GM23248 (cell line): ENCODE data around the gene NSF. TPM values are rescaled to one million over a fixed set of nuclear protein-coding genes. Genes with fewer than 3 reads are reported as not detected.
"Not testable (repeated sequence)": the region's sequence is repeated elsewhere in the genome, so short reads cannot be mapped to it uniquely, and the experiment has no call there.

ENCODE experiments used
- DNase-seq: peaks from one replicate; pipeline ENCODE4 v3.0.0-alpha.2; 2015
- H2AFZ ChIP-seq: fragments of 200-600 bp; sonication (generic); 2 replicates; pipeline ENCODE4 v1.6.1; 2016; ENCODE audit warnings: antibody characterized with exemption
- H3F3A ChIP-seq: fragments of 200-600 bp; sonication (generic); 2 replicates; pipeline ENCODE4 v1.6.1; 2016; ENCODE audit warnings: mild to moderate bottlenecking, antibody characterized with exemption, mixed run types; ENCODE audit not compliant: insufficient read depth
- H3K27ac ChIP-seq: fragments of 200-600 bp; sonication (generic); 2 replicates; pipeline ENCODE4 v1.5.1; 2016; ENCODE audit warnings: mild to moderate bottlenecking
- H3K27me3 ChIP-seq: fragments of 200-600 bp; sonication (generic); replicated peaks from 2 replicates; pipeline ENCODE4 v1.6.1; 2016; ENCODE audit warnings: mild to moderate bottlenecking; ENCODE audit not compliant: insufficient read depth
- H3K36me3 ChIP-seq: fragments of 200-600 bp; sonication (generic); 2 replicates; pipeline ENCODE4 v1.6.1; 2016; ENCODE audit warnings: low read depth, mild to moderate bottlenecking
- H3K4me1 ChIP-seq: fragments of 200-600 bp; sonication (generic); 2 replicates; pipeline ENCODE4 v1.6.1; 2016; ENCODE audit warnings: mild to moderate bottlenecking; ENCODE audit not compliant: insufficient read depth
- H3K4me2 ChIP-seq: fragments of 200-600 bp; sonication (generic); one replicate; pipeline ENCODE4 v1.6.1; 2016; ENCODE audit warnings: mild to moderate bottlenecking; ENCODE audit not compliant: unreplicated experiment
- H3K4me3 ChIP-seq: fragments of 200-600 bp; sonication (generic); 2 replicates; pipeline ENCODE4 v1.5.1; 2016; ENCODE audit warnings: mild to moderate bottlenecking
- H3K79me2 ChIP-seq: fragments of 200-600 bp; sonication (generic); 2 replicates; pipeline ENCODE4 v1.6.1; 2016; ENCODE audit warnings: mild to moderate bottlenecking; ENCODE audit not compliant: insufficient read depth
- H3K9ac ChIP-seq: fragments of 200-600 bp; sonication (generic); 2 replicates; pipeline ENCODE4 v1.6.1; 2016; ENCODE audit warnings: mild to moderate bottlenecking
- H3K9me2 ChIP-seq: fragments of 200-600 bp; sonication (generic); 2 replicates; pipeline ENCODE4 v1.6.1; 2016; ENCODE audit warnings: mixed run types, mild to moderate bottlenecking, moderate library complexity; ENCODE audit not compliant: insufficient read depth
- H3K9me3 ChIP-seq: fragments of 200-600 bp; sonication (generic); one replicate; pipeline ENCODE4 v1.6.1; 2017; ENCODE audit warnings: low read depth
- H4K20me1 ChIP-seq: fragments of 200-600 bp; sonication (generic); 2 replicates; pipeline ENCODE4 v1.6.0; 2016; ENCODE audit not compliant: insufficient read depth
- WGBS, 2 experiments: methylation state at CpG; one replicate each; pipeline ENCODE4 v1.1.6; 2015 to 2017; ENCODE audit warnings: low lambda C conversion rate in 2 of 2, low coverage in 1 of 2; ENCODE audit errors: missing lambda C conversion rate in 2 of 2; 5-methylcytosine and 5-hydroxymethylcytosine counted together
- in situ Hi-C: fragments of 300-500 bp; cut with MboI; formaldehyde crosslinking; loops from 2 replicates; pipeline ENCODE4 v1.15.0; 2020
- polyA plus RNA-seq: library from polyadenylated mRNA; unstranded; fragments of >200 nt; fragmentation: Nextera tagmentation; extraction: Ambion mirVana; gene quantifications from 2 replicates; pipeline ENCODE4 v1.2.1, GENCODE V29; 2016
- total RNA-seq: library from RNA; depleted of rRNA; stranded (reverse); fragments of >200 nt; shearing (Covaris generic); gene quantifications from 2 replicates; pipeline ENCODE4 v1.2.3, GENCODE V29; 2014

The NSF gene
- total and polyA plus RNA-seq, 2 experiments from 2014 or later, result 44.2 to 44.9 TPM

DNA sequence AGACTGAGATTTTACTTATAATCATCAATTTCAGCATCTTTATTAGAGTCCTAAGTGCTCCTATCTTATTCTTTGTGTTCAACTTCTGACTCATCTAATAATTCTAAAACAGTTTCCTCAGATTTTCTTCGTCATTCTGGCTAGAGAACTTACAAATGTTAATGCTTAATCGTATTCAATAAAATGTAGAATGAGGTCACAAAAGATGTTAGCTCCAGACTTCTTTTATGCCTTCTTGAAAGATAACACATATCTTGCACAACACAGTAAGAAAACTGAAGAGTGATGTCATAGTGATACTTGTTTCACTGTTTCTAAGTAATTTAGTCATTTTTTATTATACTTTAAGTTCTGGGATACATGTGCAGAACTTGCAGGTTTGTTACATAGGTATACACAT lies 93.2 kb downstream of the NSF start:
- H2AFZ ChIP-seq, H3K4me3 ChIP-seq, H3K4me1 ChIP-seq, H3K4me2 ChIP-seq, H3K9ac ChIP-seq, H3K9me2 ChIP-seq, DNase-seq, H4K20me1 ChIP-seq, H3K9me3 ChIP-seq, H3F3A ChIP-seq, H3K36me3 ChIP-seq, H3K79me2 ChIP-seq, in situ Hi-C loops, H3K27me3 ChIP-seq, H3K27ac ChIP-seq: not testable (repeated sequence)
- no CpG with 5 or more reads among the region's 2 CpGs for WGBS, 2 experiments

DNA sequence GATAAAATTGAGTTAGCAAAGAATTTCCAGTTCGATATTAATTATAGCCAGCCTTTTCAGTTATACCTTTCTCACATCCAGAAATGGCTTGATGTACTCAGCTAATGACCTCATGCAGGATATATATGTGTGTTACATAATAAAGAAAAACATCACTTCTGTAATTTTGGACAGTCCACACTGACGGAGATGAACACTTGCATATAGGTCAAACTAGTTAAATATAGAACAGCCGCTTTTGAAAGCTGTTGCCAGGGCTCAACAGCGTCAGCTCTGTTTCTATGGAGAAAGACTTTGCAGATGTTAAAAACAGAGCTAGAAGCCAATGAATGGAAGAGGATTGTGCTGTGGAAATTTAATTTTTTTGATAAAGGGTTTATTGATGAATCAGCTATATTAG lies 94.8 kb downstream of the NSF start:
- H2AFZ ChIP-seq, H3F3A ChIP-seq, in situ Hi-C loops, H3K9me2 ChIP-seq, H3K79me2 ChIP-seq, H3K27ac ChIP-seq, H4K20me1 ChIP-seq, H3K9ac ChIP-seq, DNase-seq, H3K27me3 ChIP-seq, H3K4me3 ChIP-seq, H3K9me3 ChIP-seq, H3K4me2 ChIP-seq, H3K4me1 ChIP-seq, H3K36me3 ChIP-seq: not testable (repeated sequence)
- WGBS, 2 experiments, result 50 to 64% methylated on average over 4 of the region's 4 CpGs

DNA sequence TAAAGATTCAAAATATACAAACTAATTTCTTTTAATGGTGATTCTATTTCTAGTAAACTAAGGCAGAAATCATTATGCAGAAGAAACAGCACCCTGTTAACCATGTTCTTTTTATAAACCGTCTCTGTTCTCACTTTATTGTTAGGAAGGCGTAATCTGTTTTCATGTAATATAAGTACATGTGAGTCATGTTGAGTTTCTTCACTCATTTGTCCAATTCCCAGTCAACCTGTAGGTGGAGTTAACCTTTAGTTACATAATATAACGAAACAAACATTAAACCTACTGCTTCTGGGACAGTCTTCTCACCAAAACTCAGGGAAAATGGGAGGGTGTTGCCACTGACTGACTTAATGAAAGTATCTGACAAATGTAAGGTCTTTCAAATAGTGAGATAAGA lies 101.7 kb downstream of the NSF start:
- DNase-seq, in situ Hi-C loops, H4K20me1 ChIP-seq: not testable (repeated sequence)

DNA sequence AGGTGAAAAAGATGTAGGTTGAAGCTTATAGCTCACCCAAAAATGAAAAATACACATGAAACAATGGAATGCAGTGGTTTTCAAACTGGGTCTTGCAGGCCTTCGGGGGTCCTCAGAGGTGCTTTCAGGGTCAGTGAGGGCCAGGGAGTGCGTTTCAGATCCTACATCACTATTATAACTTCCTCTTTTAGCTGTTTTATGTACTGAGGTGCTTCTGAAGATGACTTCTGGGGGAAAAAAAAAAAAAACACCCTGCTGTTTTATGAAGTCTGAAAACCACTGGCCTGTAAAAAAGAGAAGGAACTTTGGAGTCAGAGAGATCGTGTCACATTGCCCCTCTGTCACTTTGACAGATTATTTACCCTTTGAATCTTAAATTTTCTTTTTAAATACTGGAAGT lies 102.8 kb downstream of the NSF start:
- H3K9me2 ChIP-seq, H3K36me3 ChIP-seq, H4K20me1 ChIP-seq, H3K27ac ChIP-seq, H3K9me3 ChIP-seq, H3K27me3 ChIP-seq, H3K4me2 ChIP-seq, H2AFZ ChIP-seq, H3K79me2 ChIP-seq, DNase-seq, in situ Hi-C loops, H3F3A ChIP-seq, H3K4me3 ChIP-seq, H3K4me1 ChIP-seq, H3K9ac ChIP-seq: not testable (repeated sequence)
- 90 to 99% methylated on average over 2 to 3 of the region's 3 CpGs for WGBS, 2 experiments

More for the DNA sequence above, 101.7 kb downstream of the NSF start:
- not testable (repeated sequence) for H3K4me1 ChIP-seq, H3K27me3 ChIP-seq, H3K9me3 ChIP-seq, H3K9me2 ChIP-seq, H3K27ac ChIP-seq, H3K9ac ChIP-seq, H3K79me2 ChIP-seq, H3F3A ChIP-seq, H3K4me3 ChIP-seq, H3K4me2 ChIP-seq, H3K36me3 ChIP-seq, H2AFZ ChIP-seq
- 74 to 82% methylated on average over 1 of the region's 3 CpGs for WGBS, 2 experiments

DNA sequence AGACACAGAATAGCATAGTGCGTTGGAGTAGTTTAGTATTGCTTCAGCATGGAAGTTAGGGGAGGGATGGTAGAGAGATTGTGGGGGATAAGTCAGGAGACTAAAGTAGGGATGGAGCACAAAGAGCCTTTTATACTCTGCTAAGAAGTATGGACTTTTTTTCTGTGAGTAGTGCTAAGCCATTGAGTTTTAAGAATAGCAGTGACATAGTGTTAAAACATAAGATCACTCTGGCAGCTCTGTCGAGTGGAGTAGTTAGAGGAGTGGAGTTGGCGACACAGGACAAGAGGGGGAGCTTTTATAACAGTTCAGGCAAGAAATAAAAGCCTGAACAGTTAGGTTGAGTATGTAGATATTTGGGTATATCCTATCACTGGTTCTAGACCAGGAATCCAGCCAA lies 106.1 kb downstream of the NSF start:
- H3K79me2 ChIP-seq, DNase-seq, H3K4me3 ChIP-seq, H3F3A ChIP-seq, H3K9ac ChIP-seq, H3K27me3 ChIP-seq, H3K9me3 ChIP-seq, H3K27ac ChIP-seq, H3K9me2 ChIP-seq, H2AFZ ChIP-seq, H3K4me2 ChIP-seq, H4K20me1 ChIP-seq, H3K36me3 ChIP-seq, H3K4me1 ChIP-seq, in situ Hi-C loops: not testable (repeated sequence)
- no CpG with 5 or more reads among the region's 3 CpGs for WGBS, 2 experiments

DNA sequence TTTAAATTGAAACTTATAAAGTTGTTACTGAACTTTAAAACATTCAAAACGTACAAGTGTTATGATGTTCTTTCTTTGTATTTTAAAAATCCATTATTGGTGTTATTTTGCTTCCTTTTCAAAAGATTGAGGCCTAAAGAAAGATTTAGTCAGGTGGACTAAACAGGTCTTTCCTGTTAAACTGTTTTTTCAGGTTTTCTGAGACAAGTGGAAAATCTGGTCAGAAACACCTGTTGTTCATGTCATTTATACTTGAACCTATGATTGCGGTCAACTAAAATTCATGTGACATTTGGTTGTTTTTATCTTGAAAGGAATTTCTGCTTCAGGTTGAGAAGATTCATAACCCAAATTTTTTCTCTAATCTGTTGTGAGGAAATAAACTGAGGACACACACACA lies 108.5 kb downstream of the NSF start:
- H3K27me3 ChIP-seq, H3K4me3 ChIP-seq, H3K4me1 ChIP-seq, H3K27ac ChIP-seq, H3K9me2 ChIP-seq, H4K20me1 ChIP-seq, H3K9ac ChIP-seq, in situ Hi-C loops, DNase-seq, H2AFZ ChIP-seq, H3K79me2 ChIP-seq, H3F3A ChIP-seq, H3K4me2 ChIP-seq, H3K9me3 ChIP-seq, H3K36me3 ChIP-seq: not testable (repeated sequence)
- WGBS, 2 experiments, result no CpG with 5 or more reads among the region's 2 CpGs
